HG03066 (cell line): Measurements from ENCODE around the gene MRPS18B.
A peak's percentile ranks its signal among the peaks of the same experiment; 100 is the strongest.

Experiments used
- ATAC-seq: cut with Tn5 transposase; IDR thresholded peaks from one replicate; pipeline ENCODE4 v1.9.1; 2021; ENCODE audit warnings: low read depth; ENCODE audit not compliant: unreplicated experiment

MRPS18B gene

GRCh38 chr6:30672445-30673253, 55.0 kb downstream of the MRPS18B start, which contains the start of gene DHX16:
Gene DHX16, minus strand, starts transcription at chr6:30673006. Its CDS starts 165 bp downstream, at chr6:30672841.
- peak; percentile 78 for ATAC-seq
